Gastrocnemius medialis (tissue), 4 donors: ENCODE measurements around the gene C1QTNF1. TPM values are rescaled to one million over a fixed set of nuclear protein-coding genes. Genes with fewer than 3 reads are reported as not detected.

Source experiments
- ATAC-seq, 2 donors: fragments of 150-250 bp; one replicate each; pipeline ENCODE4 v1.9.1; 2016
- DNase-seq, 2 donors: peaks; one replicate each; pipeline ENCODE4 v3.0.0-alpha.2; 2019
- H3K27ac ChIP-seq, 4 donors: fragments of 200-600 bp; sonication (generic); 1 replicate in 1 of 4; 2 replicates in 3 of 4; pipeline ENCODE4 v1.5.1; 2016 to 2018; ENCODE audit warnings: mild to moderate bottlenecking in 2 of 4, moderate library complexity in 1 of 4
- H3K27me3 ChIP-seq, 3 donors: fragments of 200-600 bp; sonication (generic) in 2 of 3; 1 replicate in 1 of 3; 2 replicates in 2 of 3; pipeline versions ENCODE4 v1.5.1 to v1.6.0; 2016 to 2019; ENCODE audit warnings: mild to moderate bottlenecking in 1 of 3, moderate library complexity in 1 of 3
- H3K36me3 ChIP-seq, 2 donors: fragments of 200-600 bp; sonication (generic) in 1 of 2; one replicate each; pipeline ENCODE4 v1.5.1; 2017 to 2018
- H3K4me1 ChIP-seq, 2 donors: fragments of 200-600 bp; sonication (generic) in 1 of 2; one replicate each; pipeline ENCODE4 v1.5.1; 2016 to 2017; ENCODE audit warnings: mild to moderate bottlenecking in 2 of 2
- H3K4me3 ChIP-seq, 4 donors: fragments of 200-600 bp; sonication (generic) in 3 of 4; 1 replicate in 1 of 4; 2 replicates in 3 of 4; pipeline ENCODE4 v1.5.1; 2016 to 2019; ENCODE audit warnings: mild to moderate bottlenecking in 2 of 4
- H3K9me3 ChIP-seq, 3 donors: fragments of 200-600 bp; sonication (generic) in 2 of 3; 1 replicate in 1 of 3; 2 replicates in 2 of 3; pipeline ENCODE4 v1.5.1; 2016 to 2019
- CTCF ChIP-seq, 5 experiments: fragments of 450-650 bp in 3 of 5; fragments of 200-600 bp in 2 of 5; sonication (generic) in 2 of 5; IDR thresholded peaks in 4 of 5; conservative IDR thresholded peaks in 1 of 5; 1 replicate in 4 of 5; 2 replicates in 1 of 5; pipeline ENCODE4 v1.5.1; 2016 to 2019; ENCODE audit warnings: antibody characterized with exemption in 5 of 5, mild to moderate bottlenecking in 3 of 5, moderate library complexity in 3 of 5
- POLR2A ChIP-seq, 2 donors: fragments of 450-650 bp; IDR thresholded peaks; one replicate each; pipeline ENCODE4 v1.6.1; 2017; ENCODE audit warnings: antibody characterized with exemption in 2 of 2, mild to moderate bottlenecking in 2 of 2, moderate library complexity in 2 of 2
- in situ Hi-C, 4 donors: fragments of 200-750 bp; cut with MboI; loops; one replicate each; pipeline versions ENCODE4 v1.15.0 to v1.8.0; 2017; ENCODE audit warnings: low sequenced_read_pairs in 4 of 4
- intact Hi-C: fragments of 100-400 bp; cut with DNase I; formaldehyde crosslinking; loops from one replicate; pipeline ENCODE4 v1.15.1; 2023; ENCODE audit warnings: low total_unique reads
- total RNA-seq, 4 donors: library from RNA; depleted of rRNA; stranded (reverse); fragments of >200 nt; gene quantifications; one replicate each; pipeline versions ENCODE4 v1.1.0 to v1.2.3, GENCODE V29; 2016

C1QTNF1 gene
- total RNA-seq, 4 donors from 2014 or later, result 11.1 to 38.6 (median 21.2) TPM

DNA sequence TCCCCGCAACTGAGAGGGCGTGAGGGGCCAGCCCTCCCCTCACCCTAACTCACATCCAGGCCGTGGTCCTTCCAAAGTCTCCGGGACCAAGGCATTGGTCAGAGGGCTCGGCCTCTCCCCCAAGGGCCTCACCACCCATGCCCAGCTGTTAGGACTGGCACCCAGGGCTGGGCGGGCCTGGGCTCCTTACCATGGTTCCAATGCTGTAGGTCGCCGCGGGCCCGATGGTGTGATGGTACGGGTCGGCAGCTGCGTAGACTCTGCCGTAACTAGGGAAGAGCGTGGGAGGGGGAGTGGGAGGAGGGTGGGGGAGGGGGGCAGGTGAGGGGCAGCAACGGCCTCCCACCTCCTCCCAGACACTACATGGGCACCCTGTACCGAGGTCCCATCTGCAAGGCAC lies 70.3 kb downstream of the C1QTNF1 start:
- no peak for DNase-seq
- Histone ChIP-seq H3K4me3 (no peak overlapping the region), H3K36me3 (no peaks in the 10 kb centered on the region), H3K27me3 (peaks cover 48 to 68% (median 64%) of the 10 kb centered on the region in 3 donors), H3K27ac (no peak overlapping the region), H3K4me1 (peaks cover 10 to 15% of the 10 kb centered on the region in 2 donors), H3K9me3 (no peaks in the 10 kb centered on the region)
- in situ Hi-C loops, result no loop called here
- intact Hi-C loops, result no loop called here
- TF ChIP-seq CTCF (IDR thresholded peaks at IDR 0.05 in 4 of 5, conservative IDR thresholded peaks at IDR 0.05 in 1 of 5) (no peak), POLR2A (IDR thresholded peaks at IDR 0.05) (no peak)
- no peak for ATAC-seq

GRCh38 chr17:79095345-79096055 lies 71.5 kb downstream of the C1QTNF1 start:
- in situ Hi-C loops, result no loop called here
- peaks cover 54 to 74% (median 67%) of the 10 kb centered on the region in 3 donors for H3K27me3 ChIP-seq

GRCh38 chr17:79096477-79096876 lies 72.5 kb downstream of the C1QTNF1 start:
- intact Hi-C loops, result no loop called here

More at GRCh38 chr17:79095345-79096055, 71.5 kb downstream of the C1QTNF1 start:
- H3K36me3 ChIP-seq, result no peaks in the 10 kb centered on the region
- ATAC-seq (no peak), DNase-seq (no peak)
- intact Hi-C loops, result no loop called here
- no peaks in the 10 kb centered on the region for H3K9me3 ChIP-seq
- no peak overlapping the region for H3K4me3 ChIP-seq
- TF ChIP-seq POLR2A (IDR thresholded peaks at IDR 0.05) (no peak), CTCF (IDR thresholded peaks at IDR 0.05 in 4 of 5, conservative IDR thresholded peaks at IDR 0.05 in 1 of 5) (no peak)
- peaks cover 1 to 5% of the 10 kb centered on the region in 2 donors for H3K4me1 ChIP-seq
- no peak overlapping the region for H3K27ac ChIP-seq

GRCh38 chr17:79097226-79098055 lies 73.5 kb downstream of the C1QTNF1 start:
- intact Hi-C loops, result no loop called here
- H3K27ac ChIP-seq, result no peak overlapping the region
- H3K27me3 ChIP-seq, result peaks cover 58 to 80% (median 66%) of the 10 kb centered on the region in 3 donors

More at GRCh38 chr17:79096477-79096876, 72.5 kb downstream of the C1QTNF1 start:
- Histone ChIP-seq H3K27ac (no peak overlapping the region), H3K4me1 (peaks cover 0 to 2% of the 10 kb centered on the region in 2 donors), H3K27me3 (peaks cover 58 to 76% (median 66%) of the 10 kb centered on the region in 3 donors), H3K4me3 (no peak overlapping the region), H3K9me3 (no peaks in the 10 kb centered on the region), H3K36me3 (no peaks in the 10 kb centered on the region)
- TF ChIP-seq POLR2A (IDR thresholded peaks at IDR 0.05) (no peak), CTCF (IDR thresholded peaks at IDR 0.05 in 4 of 5, conservative IDR thresholded peaks at IDR 0.05 in 1 of 5) (no peak)
- ATAC-seq, result no peak
- no peak for DNase-seq
- in situ Hi-C loops, result no loop called here

More at GRCh38 chr17:79097226-79098055, 73.5 kb downstream of the C1QTNF1 start:
- no peaks in the 10 kb centered on the region for H3K36me3 ChIP-seq
- H3K4me1 ChIP-seq, result peaks cover 0 to 2% of the 10 kb centered on the region in 2 donors
- DNase-seq (no peak), ATAC-seq (no peak)
- TF ChIP-seq CTCF (IDR thresholded peaks at IDR 0.05 in 4 of 5, conservative IDR thresholded peaks at IDR 0.05 in 1 of 5) (no peak), POLR2A (IDR thresholded peaks at IDR 0.05) (no peak)
- in situ Hi-C loops, result no loop called here
- H3K4me3 ChIP-seq, result no peak overlapping the region
- H3K9me3 ChIP-seq, result no peaks in the 10 kb centered on the region
